HepG2 (cell line): ENCODE results near the gene LMF2. TPM values are rescaled to one million over a fixed set of nuclear protein-coding genes. Genes with fewer than 3 reads are reported as not detected.
A peak's percentile ranks its signal among the peaks of the same experiment; 100 is the strongest.

ENCODE experiments used
- BRCA1 ChIP-seq: sonication (generic); formaldehyde crosslinking; IDR thresholded peaks from 2 replicates; pipeline ENCODE4 v1.4.0; 2020; ENCODE audit warnings: missing genetic modification reagents
- DZIP1 ChIP-seq: sonication (generic); formaldehyde crosslinking; IDR thresholded peaks from 2 replicates; pipeline ENCODE4 v1.5.0; 2020; ENCODE audit warnings: mild to moderate bottlenecking, missing genetic modification reagents
- ETV5 ChIP-seq: IDR thresholded peaks from 2 replicates; pipeline ENCODE4 v1.6.1; 2018; ENCODE audit warnings: missing biosample characterization, missing genetic modification reagents, inconsistent platforms, borderline replicate concordance
- FLYWCH1 ChIP-seq: sonication (generic); formaldehyde crosslinking; IDR thresholded peaks from 2 replicates; pipeline ENCODE4 v1.8.1; 2023; ENCODE audit warnings: mild to moderate bottlenecking, missing genetic modification reagents
- HIVEP1 ChIP-seq: sonication (generic); formaldehyde crosslinking; IDR thresholded peaks from 2 replicates; pipeline ENCODE4 v1.4.0; 2020; ENCODE audit warnings: mild to moderate bottlenecking, missing genetic modification reagents
- HOXA7 ChIP-seq: sonication (generic); formaldehyde crosslinking; IDR thresholded peaks from 2 replicates; pipeline ENCODE4 v1.8.1; 2022; ENCODE audit warnings: mild to moderate bottlenecking, missing genetic modification reagents, moderate library complexity
- MYC ChIP-seq: sonication (generic); formaldehyde crosslinking; IDR thresholded peaks from 2 replicates; pipeline ENCODE4 v1.9.0; 2021; ENCODE audit warnings: missing genetic modification reagents, borderline replicate concordance
- PRDM4 ChIP-seq: sonication (generic); formaldehyde crosslinking; IDR thresholded peaks from 2 replicates; pipeline ENCODE4 v1.9.0; 2021; ENCODE audit warnings: missing genetic modification reagents, borderline replicate concordance
- TFE3 ChIP-seq: IDR thresholded peaks from 2 replicates; pipeline ENCODE4 v1.6.1; 2016
- ZBTB4 ChIP-seq: sonication (generic); formaldehyde crosslinking; IDR thresholded peaks from 2 replicates; pipeline ENCODE4 v1.4.0; 2020; ENCODE audit warnings: missing genetic modification reagents, mild to moderate bottlenecking, borderline replicate concordance
- ZNF121 ChIP-seq: sonication (generic); formaldehyde crosslinking; IDR thresholded peaks from 2 replicates; pipeline ENCODE4 v1.5.0; 2020; ENCODE audit warnings: mild to moderate bottlenecking, missing genetic modification reagents
- ZNF460 ChIP-seq: sonication (generic); formaldehyde crosslinking; IDR thresholded peaks from 2 replicates; pipeline ENCODE4 v1.5.1; 2020; ENCODE audit warnings: missing genetic modification reagents, mild to moderate bottlenecking, borderline replicate concordance
- ZNF550 ChIP-seq: sonication (generic); formaldehyde crosslinking; IDR thresholded peaks from 2 replicates; pipeline ENCODE4 v1.4.0; 2020; ENCODE audit warnings: mild to moderate bottlenecking, missing genetic modification reagents, borderline replicate concordance
- ZNF552 ChIP-seq: sonication (generic); formaldehyde crosslinking; IDR thresholded peaks from 2 replicates; pipeline ENCODE4 v1.9.0; 2022; ENCODE audit warnings: missing genetic modification reagents, mild to moderate bottlenecking, borderline replicate concordance
- ZNF569 ChIP-seq: sonication (generic); formaldehyde crosslinking; IDR thresholded peaks from 2 replicates; pipeline ENCODE4 v1.5.0; 2020; ENCODE audit warnings: mild to moderate bottlenecking, missing genetic modification reagents, moderate library complexity, borderline replicate concordance
- ZNF782 ChIP-seq: sonication (generic); formaldehyde crosslinking; IDR thresholded peaks from 2 replicates; pipeline ENCODE4 v1.4.0; 2020; ENCODE audit warnings: missing genetic modification reagents, mild to moderate bottlenecking, borderline replicate concordance
- polyA plus RNA-seq, 8 experiments: library from polyadenylated mRNA; depleted of rRNA in 3 of 8; stranded (reverse) in 7 of 8; unstranded in 1 of 8; fragments of >200 nt; fragmentation: Illumina TruSeq in 4 of 8; extraction: Trizol in 4 of 8; gene quantifications; 2 replicates each; pipeline versions ENCODE4 v1.2.1 to v1.2.3, GENCODE V29; 2011 to 2016; ENCODE audit warnings: low read depth in 4 of 8, missing spikeins in 1 of 8, mixed read lengths in 1 of 8; ENCODE audit not compliant: insufficient read depth in 1 of 8
- total RNA-seq, 5 experiments: library from RNA; depleted of rRNA; stranded (reverse); fragments of >200 nt; fragmentation: Illumina TruSeq; extraction: Trizol; gene quantifications; 2 replicates each; pipeline ENCODE4 v1.2.3, GENCODE V29; 2016; ENCODE audit warnings: low read depth in 1 of 5
- TF ChIP-seq, protein P1 (sequence below): IDR thresholded peaks from 2 replicates; pipeline ENCODE4 v1.6.1; 2016; ENCODE audit warnings: low read depth, borderline replicate concordance

LMF2 gene
- total and polyA plus RNA-seq, 2 of the 13 experiments (the other 11 are each of a cell fraction or from before 2014, with no cell fraction given): 23.3 to 30.6 TPM

- TF ChIP-seq PRDM4 (CRISPR knock-in tag) (no peak), TFE3 (0 out of 2 replicates have a peak, but pooled peaks have one; percentile 43), BRCA1 (0 out of 2 replicates have a peak, but pooled peaks have one; percentile 55), DZIP1 (CRISPR knock-in tag) (0 out of 2 replicates have a peak, but pooled peaks have one; percentile 30), ZNF569 (no peak), MYC (CRISPR knock-in tag) (peak; percentile 94), HIVEP1 (CRISPR knock-in tag) (peak; percentile 31; the same call in 1 of the 2 replicates), ZBTB4 (CRISPR knock-in tag) (no peak), ETV5 (CRISPR knock-in tag) (peak; percentile 54; the same call in 1 of the 2 replicates), ZNF121 (CRISPR knock-in tag) (peak; percentile 94), FLYWCH1 (no peak), ZNF550 (no peak), ZNF552 (peak; percentile 68; the same call in 1 of the 2 replicates), ZNF460 (no peak), ZNF782 (CRISPR knock-in tag) (peak; percentile 92), HOXA7 (CRISPR knock-in tag) (no peak)
- TF ChIP-seq, protein P1, sequence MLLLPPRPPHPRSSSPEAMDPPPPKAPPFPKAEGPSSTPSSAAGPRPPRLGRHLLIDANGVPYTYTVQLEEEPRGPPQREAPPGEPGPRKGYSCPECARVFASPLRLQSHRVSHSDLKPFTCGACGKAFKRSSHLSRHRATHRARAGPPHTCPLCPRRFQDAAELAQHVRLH (CRISPR knock-in tag): no peak
- TF ChIP-seq, all 625 proteins: peak for 231
These were observed 22.5 kb upstream of the LMF2 start, which contains the start of gene TYMP (continued) for GRCh38 chr22:50529897-50530579.
